HG03280 (cell line): ENCODE measurements around the gene SERINC5.

Experiments
- ATAC-seq: cut with Tn5 transposase; IDR thresholded peaks from one replicate; pipeline ENCODE4 v1.9.1; 2021; ENCODE audit warnings: mild to moderate bottlenecking, moderate library complexity; ENCODE audit not compliant: unreplicated experiment

SERINC5 gene

DNA sequence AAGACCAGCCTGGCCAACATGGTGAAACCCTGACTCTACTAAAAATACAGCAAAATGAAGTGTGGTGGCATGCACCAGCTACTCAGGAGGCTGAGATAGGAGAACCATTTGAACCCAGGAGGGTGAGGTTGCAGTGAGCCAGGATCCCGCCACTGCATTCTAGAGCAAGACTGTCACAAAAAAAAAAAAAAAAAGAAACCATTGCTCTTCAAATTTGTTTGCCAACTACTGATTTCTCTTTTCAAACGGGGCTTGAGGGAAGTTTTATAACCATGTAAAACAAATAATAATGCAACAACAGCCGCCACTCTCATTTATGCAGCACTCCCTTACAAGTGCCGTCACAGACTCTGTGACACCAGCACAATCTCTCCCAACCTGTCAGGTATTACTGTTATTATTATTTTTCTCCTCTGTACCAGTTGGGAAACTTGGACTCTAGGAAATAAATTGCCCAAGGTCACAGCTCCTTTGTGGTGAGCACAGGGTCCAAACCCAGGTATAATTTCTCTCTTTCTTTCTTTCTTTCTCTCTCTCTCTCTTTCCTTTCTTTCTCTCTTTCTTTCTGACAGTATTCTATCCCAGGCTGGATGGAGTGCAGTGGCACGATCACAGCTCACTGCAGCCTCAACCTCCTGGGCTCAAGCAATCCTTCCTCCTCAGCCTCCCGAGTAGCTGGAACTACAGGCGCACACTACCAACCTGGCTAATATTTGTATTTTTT, 25.4 kb downstream of the SERINC5 start:
- no peak for ATAC-seq

DNA sequence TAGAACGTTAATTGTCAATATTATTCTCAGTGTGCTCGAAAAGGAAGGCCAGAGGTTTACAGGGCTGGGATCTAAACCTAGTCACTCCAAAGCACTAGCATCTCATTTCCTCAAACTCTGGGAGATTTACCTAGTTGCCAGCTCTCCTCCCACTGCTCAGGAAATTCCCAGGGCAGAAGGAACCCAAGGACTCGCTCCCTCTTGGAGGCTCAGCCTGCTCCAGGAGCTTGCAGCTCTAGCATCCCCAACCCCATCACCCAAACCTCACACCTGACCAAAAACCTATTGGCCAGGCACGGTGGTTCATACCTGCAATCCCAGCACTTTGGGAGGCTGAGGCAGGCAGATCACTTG, 26.0 kb downstream of the SERINC5 start:
- no peak for ATAC-seq

DNA sequence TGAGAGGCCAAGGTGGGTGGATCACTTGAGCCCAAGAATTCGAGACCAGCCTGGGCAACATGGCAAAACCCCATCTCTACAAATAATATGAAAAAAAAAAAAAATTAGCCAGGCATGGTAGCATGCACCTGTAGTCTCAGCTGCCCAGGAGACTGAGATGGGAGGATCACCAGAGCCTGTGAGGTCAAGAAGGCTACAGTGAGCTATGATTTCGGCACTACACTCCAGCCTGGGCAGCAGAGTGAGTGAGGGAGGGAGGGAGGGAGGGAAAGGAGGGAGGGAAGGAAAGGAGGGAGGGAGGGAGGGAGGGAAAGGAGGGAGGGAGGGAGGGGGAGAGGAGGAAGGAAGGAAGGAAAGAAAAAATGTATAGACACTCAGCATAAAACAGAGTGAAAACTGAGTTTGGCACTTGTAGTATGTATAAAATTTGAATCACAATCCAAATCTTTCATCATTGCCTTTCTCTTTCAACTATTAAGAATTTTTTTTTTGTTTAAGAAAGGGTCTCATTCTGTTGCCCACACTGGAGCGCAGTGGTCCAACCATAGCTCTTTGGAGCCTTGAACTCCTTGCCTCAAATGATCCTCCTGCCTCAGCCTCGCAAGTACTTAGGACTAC, 27.8 kb downstream of the SERINC5 start:
- ATAC-seq, result no peak

DNA sequence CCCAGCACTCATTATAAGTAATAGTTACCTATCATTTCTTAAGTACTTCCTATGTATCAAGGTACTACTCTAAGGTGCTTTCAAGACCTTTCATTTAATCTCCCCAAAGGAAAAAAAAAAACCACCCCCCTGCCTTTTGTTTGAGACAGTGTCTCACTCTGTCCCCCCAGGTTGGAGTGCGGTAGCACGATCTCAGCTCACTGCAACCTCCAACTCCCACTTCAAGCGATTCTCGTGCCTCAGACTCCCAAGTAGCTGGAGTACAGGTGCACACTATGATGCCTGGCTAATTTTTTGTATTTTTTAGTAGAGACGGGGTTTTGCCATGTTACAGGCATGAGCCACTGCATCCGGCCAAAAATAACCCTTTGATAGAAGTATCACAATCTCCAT, 29.9 kb downstream of the SERINC5 start:
- no peak for ATAC-seq

DNA sequence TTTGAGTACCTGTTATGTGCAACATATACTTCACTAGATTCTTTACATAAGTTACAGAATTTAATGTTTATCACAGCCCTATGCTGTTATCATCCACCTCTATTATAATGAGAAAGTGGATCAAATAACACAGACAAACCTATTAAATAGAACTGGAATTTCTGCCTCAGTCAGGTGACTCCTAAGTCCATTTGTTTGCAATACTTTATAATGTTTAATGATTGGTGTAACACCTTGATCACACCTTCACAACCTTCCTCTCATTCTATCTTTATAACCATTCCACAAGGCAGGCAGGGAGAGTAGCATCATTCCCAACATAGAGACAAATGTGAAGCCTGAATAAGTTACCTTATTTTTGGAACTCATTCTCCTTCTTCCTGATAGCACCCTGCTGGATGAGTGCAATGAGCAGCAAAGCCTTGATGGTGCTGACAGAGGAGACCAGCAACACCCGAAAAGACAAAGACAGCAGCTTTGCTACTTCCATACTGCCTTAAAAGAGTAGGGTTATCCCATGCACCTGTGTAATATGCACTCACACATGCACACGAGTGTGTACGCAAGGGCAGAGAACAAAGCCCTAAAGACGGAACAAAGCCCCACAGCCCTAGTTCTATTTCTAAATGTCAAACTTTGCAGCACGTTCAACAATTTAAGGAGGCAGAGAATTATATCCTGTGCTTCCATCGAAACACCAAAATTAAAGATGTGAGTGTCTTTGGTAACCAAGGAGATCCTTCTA, 30.5 kb downstream of the SERINC5 start:
- no peak for ATAC-seq

DNA sequence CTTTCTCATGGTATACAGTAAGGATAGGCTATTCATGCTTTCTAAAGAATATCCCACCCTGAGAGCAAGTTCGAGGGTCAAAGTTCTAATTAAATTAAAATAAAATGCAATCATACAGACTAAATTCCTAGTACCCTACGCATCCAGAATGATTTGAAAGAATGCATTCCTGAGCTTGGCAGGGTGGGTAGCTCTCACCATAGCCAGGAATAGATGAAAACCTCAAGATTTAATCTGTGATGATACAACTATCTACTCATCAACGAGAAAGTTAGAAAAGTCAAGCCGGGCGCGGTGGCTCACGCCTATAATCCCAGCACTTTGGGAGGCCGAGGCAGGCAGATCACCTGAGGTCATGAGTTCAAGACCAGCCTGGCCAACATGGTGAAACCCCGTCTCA, 32.3 kb downstream of the SERINC5 start:
- ATAC-seq, result no peak

DNA sequence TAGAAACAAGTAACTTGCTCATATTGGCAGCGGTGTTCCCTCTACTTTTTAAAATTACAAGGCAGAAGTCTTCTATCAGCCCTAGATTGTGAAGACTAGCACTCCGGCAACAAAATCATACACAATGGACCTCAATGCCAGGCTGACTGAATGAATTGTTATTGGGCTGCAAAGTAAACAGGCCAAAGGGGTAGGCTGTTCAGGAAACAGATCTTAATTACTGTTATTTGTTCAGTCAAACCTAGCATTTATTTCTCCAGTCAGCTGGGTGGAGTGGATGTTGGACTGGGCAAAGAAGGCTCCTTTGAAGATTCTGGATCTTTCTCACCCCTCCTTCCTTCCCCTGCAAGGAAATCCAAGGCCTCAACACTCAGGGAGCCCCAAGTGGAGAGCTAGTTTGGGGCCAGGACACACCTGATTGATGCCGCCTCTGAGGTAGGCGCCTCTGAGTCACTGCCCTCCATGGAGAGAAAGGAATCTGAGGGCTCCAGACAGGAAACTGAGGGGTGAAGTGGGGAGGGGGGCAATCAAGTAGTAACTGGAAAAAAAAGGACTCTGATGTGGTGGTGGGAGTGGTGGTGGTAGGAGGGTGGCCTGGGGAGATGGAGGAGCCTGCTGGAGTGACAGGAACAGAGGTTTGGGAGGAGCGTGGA, 35.5 kb downstream of the SERINC5 start:
- ATAC-seq, result no peak

DNA sequence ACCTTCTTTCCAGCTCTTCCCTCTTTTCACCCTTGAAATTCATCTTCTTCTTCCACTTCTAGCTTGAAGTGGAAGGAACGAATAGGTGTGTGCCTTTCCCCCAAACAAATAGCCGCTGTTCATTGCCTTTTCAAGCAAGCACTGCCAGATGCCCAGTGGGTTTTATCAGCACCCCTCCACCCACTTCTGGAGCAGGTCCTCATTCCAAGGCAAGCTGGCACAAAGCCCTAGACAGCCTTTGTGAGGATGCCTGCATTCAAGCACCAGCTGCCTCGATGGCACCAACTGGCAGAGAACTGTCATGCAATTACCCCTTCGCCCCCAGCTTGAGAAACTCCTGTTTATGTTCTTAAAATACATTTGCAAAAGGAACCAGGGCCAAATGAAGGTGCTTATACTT, 36.5 kb downstream of the SERINC5 start:
- ATAC-seq, result no peak

DNA sequence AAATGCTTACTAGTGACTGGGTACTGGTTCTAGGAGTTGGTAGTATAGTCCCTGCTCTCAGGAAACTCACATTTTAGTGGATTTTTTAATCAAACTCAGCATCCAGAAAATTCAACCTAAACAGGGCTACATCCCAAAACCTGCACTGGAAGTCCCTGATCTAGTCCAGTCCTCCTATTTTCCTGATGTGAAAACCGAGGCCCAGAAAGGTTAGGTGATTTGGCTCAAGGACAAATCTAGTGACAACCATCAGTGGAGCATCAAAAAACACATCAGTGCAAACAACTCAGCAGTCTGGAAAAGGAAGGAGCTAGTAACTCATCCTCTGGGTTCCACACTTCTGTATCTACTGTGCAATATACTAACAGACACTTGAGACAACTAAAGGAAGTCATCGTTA, 38.2 kb downstream of the SERINC5 start:
- no peak for ATAC-seq

DNA sequence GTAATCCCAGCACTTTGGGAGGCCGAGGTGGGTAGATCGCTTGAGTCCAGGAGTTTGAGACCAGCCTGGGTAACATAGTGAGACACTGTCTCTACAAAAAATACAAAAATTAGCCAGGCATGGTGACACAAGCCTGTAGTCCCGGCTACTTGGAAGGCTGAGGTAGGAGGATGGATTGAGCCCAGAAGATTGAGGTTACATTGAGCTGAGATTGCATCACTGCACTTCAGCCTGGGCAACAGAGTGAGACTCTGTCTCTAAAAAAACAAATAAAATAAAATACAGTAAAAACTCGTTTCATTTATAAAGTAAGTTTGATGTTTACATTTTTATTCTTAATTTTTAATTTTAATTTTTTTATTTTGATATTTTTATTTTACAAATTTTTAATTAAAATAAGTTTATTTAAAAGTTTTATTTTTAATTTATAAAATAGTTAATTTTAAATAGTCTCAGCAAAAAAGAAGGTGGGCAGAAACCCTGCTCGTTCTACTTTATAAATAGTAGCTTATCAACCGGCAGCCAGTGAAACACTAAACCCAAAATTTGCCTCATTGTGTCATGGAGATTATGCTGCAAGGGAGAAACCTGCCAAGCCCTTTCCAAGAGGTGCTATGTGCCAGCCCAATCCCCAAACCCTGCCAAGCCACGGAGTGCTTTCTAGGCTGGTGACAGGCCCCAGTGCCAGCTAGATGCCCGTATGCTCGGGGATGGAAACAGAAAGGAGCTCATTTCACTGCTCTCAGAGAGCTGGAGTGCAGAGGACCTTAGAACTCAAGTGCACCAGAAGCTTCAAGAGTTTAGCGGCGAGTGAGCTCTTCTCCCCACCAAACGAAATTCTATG, 38.9 kb downstream of the SERINC5 start:
- ATAC-seq, result no peak

DNA sequence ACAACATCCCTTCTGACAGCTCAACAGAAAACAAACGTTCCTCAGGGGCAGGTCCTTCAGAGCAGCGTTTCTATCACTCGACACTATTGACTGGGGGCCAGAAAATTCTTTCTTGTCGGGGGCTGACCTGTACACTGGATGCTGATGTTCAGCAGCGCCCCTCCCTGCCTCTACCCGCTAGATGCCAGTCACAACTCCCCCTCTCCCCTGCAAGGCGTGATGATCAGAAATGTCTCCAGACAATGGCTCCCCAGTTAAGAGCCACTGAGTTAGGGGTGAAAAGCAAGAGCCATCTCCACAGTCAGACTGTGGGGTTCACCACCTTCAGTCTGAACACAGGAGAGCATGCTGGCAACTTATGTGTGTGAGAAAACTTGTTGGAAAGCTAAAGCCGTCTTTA, 39.8 kb downstream of the SERINC5 start:
- ATAC-seq, result no peak

DNA sequence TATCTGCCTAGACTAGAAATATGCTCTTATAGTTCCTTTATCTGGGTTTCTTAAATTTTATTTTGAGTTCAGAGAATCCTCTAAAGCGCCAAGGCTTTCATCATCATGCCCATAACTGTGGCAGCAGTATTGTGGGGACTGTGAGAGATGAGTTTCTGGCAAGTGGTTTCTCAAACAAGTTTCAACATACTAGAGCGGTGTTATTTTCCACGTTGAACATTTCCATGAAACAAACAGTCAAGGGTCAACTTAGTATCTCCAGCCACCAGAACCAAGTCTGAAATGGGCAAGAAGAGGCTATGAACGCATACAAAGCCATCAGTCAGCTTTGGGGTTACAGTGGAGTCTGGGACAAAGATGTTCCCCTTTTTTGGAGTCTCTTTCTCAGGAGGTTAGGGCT, 40.3 kb downstream of the SERINC5 start:
- no peak for ATAC-seq

DNA sequence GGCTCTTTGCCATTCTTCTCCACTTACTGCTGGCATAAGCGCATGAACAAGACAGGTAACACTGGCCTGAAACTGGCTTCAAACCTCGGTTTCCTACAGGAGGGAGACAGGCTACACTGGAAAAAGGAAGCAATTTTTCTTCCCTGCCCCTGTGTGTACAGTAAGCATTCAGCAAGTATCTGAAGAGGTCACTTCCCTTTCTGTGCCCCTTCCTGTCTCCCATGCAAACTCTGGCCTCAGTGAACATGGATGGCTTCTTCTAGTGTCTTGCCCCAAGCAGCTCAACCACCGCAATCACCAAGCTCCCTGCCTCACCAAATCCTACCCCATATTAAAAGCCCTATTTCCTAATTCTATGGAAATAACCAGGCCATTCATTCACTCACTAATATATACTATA, 42.4 kb downstream of the SERINC5 start:
- ATAC-seq, result no peak

DNA sequence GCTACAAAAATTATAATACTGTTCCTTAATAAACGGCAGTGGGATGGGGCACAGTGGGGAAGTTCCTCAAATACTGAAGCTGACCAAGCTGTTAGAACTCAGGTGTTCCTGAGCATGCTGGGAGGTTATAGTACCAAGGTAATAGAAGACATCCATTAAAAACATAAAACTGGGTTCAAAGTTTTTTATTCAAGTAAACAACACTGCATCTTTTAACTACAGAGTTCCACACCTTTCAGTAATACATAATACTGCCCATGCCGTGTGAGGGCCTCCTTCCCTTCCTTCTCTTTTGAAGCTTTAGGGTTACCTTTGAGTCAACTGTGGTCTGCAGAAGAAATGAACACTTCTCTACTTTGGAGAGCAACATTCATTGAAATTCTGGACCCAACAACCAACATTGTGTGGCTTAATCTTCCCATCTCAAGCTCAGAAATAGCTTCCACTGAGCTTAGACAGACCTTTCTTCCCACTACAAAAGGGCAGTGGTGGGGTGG, 43.6 kb downstream of the SERINC5 start:
- no peak for ATAC-seq

DNA sequence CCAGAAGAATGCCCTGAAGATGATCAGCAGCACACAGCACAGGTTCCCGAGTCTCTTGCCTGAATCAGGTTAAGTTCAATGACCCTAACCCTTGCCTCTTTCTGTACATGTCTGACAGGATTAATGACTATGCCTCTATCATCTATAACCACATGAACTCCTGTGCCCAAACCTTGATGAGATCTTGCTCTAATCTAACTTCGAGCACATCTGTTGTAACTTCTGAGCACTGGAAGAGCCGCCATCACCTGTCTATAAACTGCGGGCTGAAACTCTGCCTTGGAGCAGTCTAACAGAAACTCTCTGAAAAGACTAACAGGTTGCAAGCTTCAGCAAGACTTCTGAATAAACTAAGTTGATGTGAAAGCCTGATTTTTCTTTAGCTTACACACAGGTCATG, 44.5 kb downstream of the SERINC5 start:
- ATAC-seq, result no peak

DNA sequence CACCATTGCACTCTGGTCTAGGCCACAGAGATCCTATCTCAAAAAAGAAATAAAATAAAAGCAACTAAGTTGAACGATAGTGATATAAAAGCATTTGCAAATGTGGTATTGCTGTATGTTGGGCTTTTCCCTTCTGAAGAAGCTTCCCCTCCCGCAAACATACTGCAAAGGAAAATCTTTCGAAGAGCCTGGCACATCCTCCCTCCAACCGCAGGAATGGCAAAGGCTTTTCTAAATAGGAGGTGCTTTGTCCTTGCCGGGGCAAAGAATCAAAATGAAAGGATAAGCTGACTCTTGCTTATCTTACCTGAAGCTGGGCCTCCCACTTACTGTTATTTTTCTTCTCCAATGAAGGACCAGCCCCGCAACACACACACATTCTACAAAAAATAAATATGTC, 45.8 kb downstream of the SERINC5 start:
- no peak for ATAC-seq

DNA sequence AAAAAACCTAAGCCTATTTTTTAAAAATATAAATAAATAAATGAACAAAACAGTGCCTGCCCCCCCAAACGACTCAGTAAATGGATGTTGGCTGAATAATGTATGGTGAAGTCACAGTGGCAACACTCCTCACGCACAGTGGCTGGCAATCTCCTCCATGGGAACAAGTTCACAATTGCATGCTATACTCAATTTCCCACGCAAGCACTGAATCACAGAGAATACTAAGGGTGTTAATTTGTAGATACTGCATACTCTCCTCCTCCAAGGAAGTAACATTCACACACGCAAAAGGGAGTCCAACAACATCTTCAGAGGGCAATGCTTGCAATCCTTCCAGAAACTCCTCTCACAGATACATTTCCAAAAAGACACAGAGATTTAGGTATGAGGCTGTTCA, 47.5 kb downstream of the SERINC5 start:
- no peak for ATAC-seq

DNA sequence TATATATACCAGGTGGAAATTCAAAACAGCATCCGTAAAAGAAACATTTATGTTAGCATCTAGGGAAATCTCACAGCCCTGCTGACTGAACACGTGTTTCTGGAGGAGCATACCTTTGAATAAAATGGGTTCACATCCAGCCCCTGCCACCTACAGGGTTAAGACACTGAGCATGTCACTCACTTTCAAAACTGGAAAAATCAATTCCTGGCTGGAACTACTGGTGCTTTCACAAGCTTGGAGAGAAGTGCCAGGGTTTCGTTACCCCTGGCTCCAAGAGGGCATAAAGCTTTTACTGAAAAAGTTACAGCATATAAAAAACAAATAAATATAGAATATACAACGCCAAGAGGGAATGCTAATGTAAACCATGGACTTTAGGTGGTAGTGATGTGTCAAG, 48.0 kb downstream of the SERINC5 start:
- ATAC-seq, result no peak

DNA sequence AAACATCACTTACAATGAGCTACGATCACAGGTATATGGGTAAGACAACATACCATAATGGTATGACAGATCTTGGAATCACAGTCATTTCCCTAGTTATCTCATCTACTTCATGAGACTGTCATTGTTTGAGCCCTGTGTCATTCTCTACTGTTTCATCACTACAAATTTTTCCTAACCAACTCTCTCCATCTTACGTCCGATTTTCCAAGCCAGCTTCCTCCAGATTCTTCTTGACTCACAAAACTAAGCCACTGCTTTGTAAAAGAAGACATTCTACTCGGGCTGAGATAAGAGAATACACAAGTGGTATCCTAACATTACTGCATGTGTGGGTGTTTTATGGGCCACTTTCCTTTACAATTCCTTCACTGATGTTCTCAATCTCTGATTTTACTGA, 49.6 kb downstream of the SERINC5 start:
- no peak for ATAC-seq

DNA sequence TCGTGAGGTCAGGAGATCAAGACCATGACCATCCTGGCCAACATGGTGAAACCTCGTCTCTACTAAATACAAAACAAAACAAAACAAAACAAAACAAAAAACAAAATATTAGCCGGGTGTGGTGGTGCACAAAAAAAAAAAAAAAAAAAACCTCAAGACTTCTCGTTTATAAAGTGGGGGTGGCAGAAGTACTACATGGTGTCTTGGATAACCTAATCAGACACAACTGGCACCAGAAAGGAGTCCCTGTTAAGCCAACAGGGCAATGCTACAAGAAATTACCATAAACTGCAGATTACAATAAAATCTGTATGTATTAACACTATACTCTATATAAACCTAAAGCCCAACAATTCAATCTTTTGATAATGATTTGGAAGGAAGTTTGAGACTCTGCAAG, 50.0 kb downstream of the SERINC5 start:
- ATAC-seq, result no peak
